Tongue (tissue), 2 donors: ENCODE measurements around the gene EGLN1. TPM values are rescaled to one million over a fixed set of nuclear protein-coding genes. Genes with fewer than 3 reads are reported as not detected.
A peak's percentile ranks its signal among the peaks of the same experiment; 100 is the strongest.
"Not testable (repeated sequence)": the region's sequence is repeated elsewhere in the genome, so short reads cannot be mapped to it uniquely, and the experiment has no call there.

Experiments
- DNase-seq: peaks from one replicate; pipeline ENCODE4 v3.0.0-alpha.2; 2015
- total RNA-seq: library from RNA; depleted of rRNA; stranded (reverse); fragments of >200 nt; gene quantifications from one replicate; pipeline ENCODE4 v1.2.3, GENCODE V29; 2014

Gene EGLN1
- total RNA-seq, 1 donor from 2014 or later: 91.9 TPM

DNA sequence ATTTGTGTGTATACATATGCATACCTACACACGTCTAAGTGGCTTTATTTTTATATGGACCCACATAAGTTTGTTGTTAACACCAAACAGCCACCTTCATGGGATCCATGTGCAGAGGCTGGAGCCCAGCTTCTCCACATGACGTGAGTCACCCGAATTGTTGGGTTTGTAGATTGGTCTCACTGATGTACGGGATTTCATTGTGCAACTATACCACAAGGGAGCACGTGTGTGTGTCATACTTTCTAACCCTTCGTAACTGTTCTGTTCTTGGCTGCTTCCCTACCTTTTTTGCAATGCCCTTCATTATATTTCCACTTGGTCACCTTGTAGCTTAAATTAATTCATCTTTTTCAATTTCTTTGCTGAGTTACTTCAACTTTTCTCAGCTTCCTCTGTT is 63.0 kb downstream of the EGLN1 start:
- no peak for DNase-seq

DNA sequence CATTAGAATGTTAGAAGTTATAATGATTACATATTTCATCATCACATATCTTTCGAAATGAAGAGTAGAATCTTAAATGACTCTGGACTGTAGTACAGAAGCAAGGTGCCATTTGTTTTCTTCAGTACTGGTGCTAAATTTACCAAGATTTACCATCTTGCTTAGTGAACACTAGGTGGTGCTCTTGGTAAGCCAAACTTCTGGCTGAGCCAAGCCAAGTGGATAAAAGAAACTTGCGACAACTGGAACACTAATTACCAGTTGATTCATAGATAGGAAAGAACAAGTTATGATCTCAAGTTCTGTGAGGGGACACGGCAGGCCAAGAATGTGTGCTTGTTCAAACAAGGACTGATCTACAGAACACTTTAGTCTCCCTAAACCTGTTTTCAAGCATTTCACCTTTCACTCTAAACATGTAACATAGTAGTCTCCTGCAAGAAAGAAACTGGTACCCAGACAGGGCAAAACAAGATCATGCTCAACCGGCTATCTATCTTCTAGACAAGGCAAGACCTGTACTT is 64.2 kb downstream of the EGLN1 start:
- DNase-seq: peak; percentile 82

DNA sequence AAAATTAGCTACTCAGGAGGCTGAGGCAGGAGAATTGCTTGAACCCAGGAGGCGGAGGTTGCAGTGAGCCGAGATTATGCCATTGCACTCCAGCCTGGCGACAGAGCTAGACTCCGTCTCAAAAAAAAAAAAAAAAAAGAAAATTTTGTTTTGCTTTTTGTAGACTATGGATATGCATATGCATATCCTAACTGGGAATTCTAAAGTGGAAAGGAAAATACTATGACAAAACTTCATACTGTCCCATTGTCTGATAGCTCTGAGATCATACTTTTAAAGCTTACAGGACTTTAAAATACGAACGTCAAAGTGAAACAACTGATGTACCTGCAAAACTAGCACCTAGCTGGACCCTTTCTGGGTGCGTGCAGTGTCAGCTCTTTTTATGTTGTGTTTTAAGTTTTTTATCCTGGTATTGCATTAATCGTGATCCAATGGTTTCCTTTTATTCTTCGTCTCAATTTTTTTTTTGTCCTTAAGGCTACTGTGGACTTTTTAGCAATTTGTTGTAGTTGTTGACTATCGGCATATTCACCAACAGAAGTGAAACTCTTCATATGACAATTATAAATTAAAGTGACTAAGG is 64.8 kb downstream of the EGLN1 start:
- DNase-seq: no peak

DNA sequence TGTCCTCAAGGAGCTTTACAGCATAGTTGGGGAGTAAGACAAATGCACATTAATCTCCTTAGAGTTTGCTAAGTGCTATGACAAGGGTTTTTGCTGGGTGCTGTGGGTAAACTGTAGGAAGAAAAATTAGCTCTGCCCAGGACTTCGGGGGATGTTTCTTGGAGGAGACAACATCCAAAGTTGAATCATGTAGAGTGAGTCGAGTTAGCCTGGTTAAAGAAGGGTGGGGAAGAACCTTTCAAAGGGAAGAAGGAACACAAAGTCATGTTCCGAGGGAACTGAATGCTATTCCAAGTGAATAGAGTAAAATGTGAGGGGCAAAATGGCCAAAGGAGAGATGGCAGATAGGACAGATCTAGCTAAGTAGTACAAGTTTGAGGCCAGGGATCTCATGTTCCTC is 66.9 kb downstream of the EGLN1 start:
- DNase-seq: no peak

DNA sequence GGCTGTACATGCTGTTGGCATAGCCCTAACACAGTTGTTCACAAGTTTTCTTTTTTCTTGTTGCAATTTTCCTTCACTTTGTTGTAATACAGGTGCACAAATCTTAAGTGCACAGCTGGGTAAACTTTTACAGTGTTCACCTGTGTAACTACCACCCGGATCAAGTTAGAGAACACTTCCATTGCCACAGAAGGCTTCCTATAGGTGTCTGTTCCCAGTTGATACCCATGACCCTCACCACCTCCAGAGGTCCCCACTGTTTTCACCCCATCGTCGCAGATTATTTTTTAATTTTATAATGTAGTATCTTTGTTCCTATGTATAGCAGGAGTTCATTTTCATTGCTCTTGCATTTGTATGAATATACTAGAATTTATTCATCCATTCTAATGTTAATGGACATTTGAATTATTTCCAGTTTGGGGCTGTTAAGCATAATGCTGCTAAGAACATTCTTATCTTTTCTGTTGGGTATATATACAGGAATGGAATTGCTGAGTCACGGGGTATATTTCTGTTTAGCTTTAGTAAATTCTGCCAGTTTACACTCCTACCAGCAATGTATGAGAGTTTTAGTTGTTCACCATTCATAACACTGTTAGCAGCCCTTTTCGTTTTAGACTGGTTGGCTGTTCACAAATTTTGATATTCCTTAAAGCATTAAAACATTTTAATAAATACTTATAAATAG is 67.6 kb downstream of the EGLN1 start:
- DNase-seq: no peak

DNA sequence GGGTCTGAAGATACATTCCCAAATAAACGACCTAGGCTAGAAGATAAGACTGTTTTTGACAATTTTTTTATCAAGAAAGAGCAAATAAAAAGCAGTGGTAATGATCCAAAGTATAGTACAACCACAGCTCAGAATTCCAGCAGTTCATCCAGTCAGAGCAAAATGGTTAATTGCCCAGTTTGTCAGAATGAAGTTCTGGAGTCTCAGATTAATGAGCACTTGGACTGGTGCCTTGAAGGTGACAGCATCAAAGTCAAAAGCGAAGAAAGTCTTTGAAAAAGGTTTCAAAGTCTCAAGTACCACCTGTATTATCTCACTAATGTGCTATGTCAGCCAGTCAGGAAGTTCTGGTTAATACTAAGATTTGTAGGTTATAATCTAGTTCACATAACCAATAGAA is 69.0 kb downstream of the EGLN1 start:
- no peak for DNase-seq

DNA sequence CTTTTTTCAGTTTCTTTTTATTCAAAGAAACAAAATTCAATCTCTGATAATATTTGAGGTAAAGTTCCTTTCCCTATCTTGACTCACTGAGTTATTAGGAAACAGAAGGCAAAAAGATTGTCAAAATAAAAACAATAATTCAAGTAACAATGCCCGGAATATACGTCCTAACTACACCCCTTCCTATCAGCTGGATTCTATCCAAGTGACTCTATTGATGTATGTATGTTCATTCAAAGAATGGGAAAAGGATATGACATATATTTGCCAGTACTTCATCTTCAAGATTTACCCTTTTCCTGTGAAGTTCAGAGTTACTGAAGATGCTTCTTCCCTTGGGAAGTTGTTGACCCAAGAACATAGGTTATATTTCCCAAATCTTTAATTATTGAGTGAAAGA is 70.3 kb downstream of the EGLN1 start:
- DNase-seq: no peak

DNA sequence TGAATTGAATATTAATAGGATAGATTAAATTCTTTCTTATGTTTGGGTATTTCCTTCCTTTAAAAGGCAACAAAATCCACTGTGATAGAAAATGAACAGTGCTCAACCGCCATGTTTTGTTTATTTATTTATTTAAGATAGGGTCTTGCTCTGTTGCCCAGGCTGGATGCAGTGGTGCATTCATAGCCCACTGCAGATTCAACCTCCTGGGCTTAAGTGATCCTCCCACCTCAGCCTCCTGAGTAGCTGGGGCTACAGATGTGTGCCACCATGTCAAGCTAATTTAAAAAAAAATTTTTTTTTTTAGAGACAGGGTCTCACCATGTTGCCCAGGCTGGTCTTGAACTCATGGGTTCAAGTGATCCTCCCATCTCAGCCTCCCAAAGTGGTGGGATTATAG is 73.2 kb downstream of the EGLN1 start:
- DNase-seq: not testable (repeated sequence)

DNA sequence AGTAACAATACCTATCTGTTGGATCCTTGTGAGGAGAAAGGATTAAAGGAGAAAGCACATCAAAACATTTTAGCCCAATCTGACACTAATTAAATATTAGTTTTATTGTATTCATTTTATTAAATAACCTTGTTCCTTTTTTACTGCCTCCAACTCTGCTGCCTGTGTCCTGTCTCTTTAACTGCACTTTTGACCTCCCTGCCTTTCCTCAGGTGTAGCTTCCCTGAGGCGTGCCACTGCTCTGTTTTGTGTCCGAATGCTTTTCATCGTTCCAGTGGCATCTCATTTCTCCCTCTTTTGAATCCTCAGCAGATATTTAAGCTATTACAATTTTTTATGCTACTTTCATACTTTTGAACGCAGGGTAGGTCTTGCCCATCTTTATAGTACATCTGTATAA is 73.6 kb downstream of the EGLN1 start:
- DNase-seq: no peak

DNA sequence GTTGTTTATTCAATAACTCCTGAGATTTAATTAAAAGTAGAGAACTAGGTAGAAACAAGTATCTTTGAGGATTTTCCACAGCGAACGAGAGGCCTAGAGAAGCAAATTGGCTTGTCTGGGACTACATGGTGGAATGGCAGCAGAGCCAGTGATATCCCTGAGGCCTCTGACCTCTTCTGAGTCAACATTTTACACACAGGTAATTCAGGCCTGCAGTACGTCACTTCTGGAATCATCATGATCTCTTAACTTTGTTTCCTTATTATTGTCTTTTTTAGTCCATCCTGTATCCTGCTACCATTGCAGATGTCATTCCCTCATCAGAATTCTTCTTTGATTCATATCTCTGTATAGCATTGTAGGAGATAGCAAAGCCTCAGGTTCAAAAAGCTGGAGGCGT is 74.1 kb downstream of the EGLN1 start:
- DNase-seq: no peak

DNA sequence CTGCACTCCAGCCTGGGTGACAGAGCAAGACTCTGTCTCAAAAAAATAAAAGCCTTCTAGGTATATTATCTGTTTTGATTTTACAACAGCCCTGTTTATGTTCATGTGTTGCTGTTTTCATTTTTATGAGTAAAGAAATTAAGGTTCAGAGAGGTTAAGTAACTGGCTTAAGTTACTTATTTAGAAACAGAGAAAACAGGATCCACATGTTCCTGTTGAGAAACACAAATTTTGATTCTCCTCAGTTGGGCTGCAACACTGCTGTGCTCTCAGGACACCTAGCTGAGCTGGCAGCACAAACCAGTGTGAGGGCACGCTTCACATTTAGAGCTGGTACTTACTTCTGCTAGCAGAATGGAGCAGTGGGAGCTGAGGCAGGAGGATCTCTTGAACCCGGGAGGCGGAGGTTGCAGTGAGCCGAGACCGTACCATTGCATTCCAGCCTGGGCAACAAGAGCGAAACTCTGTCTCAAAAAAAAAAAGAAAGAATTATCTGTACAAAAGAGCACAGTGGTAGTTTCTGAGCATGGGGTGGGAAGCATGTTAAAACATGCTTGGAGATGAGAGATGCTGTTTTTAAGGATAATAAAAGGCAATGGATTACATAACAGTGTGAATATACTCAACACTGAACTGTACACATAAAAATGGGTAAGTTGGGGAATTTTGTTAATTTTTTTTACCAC is 81.6 kb downstream of the EGLN1 start:
- DNase-seq: no peak

DNA sequence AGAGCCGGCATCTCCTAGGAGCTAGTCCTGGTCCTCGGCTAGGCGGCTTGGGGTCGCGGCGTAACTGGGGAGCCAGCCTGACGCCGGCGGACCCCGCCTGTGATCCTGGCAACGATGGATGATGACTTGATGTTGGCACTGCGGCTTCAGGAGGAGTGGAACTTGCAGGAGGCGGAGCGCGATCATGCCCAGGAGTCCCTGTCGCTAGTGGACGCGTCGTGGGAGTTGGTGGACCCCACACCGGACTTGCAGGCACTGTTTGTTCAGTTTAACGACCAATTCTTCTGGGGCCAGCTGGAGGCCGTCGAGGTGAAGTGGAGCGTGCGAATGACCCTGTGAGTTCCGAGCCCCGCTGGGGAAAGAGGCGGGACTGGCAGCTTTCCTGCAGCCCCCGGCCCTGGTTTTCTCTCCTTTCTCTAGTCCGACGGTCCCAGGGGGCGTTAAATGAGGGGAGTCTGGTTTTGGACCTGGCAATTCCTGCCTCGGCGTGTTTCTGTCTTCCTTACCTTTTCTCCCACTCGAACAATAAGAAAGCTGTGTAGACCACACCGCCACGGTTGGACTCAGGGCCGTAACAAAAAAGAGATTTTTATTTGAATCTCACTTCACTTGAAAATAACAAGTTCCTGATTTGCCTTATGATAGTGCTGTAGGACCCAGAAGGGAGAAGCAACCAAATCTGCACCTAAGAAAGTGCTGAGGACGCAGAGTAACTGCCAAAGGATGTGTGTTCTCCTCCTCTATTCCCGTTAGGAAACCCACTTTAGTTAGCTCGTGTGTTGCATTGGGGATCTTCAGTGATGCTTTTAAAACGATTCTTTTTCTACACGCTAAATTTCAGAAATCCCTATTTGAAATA is 83.6 kb downstream of the EGLN1 start, which contains the start of gene SPRTN:
TSS of gene SPRTN (plus strand) at position 24 of the 859 bp plus-strand sequence. CDS start at position 115, 91 bp downstream.
- peak; percentile 38 for DNase-seq

DNA sequence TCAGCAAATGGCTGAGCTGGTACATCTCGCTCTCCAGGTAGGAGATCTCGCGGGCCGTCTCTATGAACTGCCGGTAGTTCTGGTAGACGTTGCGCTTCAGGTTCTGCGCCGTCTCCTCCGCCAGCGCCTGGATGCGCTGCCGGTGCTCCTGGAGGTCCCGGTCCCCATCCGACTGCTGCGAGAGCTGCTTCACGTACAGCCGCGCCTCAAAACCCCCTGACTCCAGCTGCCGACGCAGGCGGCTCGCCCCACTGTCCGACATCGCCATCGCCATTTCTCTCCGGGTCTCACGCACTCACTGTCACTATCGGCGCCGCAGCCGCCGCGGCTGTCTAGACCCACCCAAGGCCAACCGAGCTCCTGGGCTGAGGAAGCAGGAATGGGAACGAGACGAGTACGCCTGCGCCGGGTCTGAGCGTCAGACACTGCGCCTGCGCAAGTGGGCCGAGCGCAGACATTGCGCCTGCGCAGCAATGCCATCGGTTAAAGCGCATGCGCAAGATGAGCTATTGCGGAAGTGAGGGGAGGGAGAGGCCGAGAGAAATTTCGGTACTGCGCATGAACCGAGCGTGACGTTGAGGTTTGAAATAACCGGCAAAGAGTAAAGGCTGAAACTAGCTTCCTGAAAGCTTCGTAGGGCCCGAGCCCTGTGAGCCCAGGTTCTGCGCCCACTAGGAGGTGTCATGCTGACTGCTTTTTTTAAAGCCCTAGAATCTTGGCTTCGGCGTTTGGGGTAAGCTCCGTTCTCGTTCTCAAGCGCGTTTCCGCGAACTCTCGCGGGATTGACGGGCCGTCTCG is 84.4 kb downstream of the EGLN1 start, which contains the start of gene EXOC8:
TSS of gene EXOC8 (minus strand) at position 381 of the 798 bp plus-strand sequence. CDS start at position 274, 107 bp downstream.
- peak; percentile 100 for DNase-seq

DNA sequence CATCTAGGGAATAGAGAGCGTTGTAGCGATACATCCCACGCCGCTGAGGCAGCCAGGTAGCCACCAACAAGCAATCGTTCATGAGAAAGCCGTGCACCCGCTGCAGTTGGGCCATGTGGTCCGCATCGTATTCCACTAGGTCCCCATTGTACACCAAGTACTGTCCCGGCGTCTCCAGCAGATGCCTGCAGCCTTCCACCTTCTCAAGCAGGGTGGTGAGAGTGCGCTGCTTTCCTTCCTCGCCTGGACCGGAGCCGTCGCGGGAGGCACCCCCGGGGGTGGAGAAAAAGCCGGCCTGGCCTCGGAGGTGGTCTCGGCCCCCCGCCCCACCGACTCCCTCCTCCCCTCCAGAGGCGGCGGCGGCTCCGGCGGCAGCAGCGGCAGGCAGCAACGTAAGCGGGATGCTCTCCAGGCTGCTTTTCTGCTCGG is 85.0 kb downstream of the EGLN1 start:
- DNase-seq: no peak

DNA sequence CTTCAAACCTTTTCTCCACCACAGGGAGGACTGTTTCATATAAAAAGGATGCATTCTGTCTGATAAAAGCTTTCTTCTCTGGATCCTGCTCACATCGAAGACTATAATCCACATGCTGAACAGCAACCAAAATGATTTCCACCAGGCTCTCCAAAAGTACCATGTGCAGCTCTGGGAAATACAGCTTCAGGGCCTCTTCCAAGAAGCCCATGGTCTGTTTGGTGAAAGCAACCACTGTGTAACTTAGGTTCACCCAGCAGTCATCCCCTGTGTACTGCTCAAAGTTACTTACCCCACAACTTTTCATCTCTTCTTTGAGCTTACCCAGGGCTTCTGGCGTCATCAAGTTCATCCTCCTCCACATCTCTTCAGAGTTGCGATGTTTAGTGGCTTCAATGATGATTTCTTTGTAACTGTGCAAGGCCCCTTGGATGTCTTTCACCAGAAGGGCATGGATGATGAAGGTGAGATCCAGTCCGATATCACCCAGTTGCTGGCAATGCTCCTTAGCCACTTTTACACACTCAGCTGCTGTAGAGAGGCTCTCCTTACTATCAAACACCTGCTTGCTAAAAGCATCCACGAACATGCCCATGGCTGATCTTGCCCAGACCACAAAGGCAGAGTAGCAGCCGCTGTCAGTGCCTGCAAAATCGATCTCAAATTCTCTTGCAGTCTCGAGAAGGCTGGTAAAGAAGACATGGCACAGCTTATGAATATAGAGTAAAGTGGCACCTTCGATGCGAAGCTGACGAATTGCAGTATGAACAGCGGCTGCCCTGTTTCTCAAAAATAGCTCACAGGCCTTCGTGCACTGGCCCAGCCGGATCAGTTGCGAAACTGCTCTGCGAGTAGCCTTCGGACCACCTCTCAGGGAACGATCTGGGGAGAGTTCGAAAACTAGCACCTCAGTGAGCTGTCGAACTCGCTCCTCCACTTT is 86.2 kb downstream of the EGLN1 start:
- DNase-seq: no peak

DNA sequence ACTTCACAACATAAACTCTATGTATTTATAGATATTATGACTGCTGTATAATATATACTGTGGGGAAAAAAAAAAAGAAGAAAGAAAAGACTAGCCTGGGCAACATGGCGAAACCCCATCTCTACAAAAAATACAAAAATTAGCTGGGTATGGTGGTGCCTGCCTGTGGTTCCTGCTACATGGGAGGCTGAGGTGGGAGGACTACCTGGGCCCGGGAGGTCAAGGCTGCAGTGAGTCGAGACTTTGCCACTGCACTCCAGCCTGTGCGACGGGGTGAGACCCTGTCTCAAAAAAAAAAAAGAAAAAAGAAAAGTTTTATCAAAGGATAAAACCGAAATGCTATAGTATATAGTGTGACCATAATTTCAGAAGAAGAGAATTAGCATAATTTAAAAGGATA is 87.1 kb downstream of the EGLN1 start:
- DNase-seq: no peak

DNA sequence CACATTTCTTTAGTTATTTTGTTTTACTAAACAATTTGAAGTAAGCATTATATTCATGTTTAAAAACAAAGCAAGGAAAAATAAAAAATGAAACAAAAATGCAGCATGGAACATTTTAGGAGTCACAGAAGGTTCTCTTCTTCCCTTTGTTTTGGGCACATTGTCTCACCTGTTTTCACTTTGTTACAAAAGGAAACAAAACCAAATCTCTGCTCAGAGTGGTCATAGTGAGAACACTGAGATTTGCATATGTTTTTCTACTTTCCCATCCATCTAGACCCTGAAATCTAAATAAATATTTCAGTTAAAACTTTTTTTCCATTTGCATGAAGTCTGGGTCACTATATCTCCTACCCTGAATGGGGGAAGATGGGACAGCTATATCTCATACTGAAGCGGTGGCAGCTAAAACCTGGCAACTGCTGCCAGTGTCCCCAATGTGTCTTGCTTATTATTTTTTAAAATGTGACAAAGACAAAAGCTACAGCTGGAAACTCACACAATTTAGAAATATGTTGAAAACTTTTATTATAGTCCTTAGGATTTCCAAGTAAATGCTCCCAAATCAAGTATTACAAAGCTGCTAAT is 87.9 kb downstream of the EGLN1 start:
- DNase-seq: no peak

DNA sequence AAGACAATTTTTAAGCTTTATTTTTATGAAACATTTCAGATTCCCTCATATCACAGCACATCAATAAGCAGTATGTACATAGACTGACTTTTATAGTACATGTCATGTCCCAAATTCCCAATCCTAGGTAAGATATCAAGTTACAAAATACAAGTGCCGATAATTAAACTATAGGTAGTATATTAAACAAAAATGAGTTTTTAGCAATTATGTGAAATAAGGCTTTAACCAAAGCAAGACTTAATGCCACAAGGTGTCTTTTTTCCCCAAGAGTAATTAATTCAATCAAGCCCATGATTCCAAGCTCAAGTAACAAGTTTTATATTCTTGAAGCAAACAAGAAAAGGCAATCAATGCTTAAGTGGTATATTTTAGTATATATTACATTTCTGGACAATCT is 89.3 kb downstream of the EGLN1 start:
- no peak for DNase-seq

DNA sequence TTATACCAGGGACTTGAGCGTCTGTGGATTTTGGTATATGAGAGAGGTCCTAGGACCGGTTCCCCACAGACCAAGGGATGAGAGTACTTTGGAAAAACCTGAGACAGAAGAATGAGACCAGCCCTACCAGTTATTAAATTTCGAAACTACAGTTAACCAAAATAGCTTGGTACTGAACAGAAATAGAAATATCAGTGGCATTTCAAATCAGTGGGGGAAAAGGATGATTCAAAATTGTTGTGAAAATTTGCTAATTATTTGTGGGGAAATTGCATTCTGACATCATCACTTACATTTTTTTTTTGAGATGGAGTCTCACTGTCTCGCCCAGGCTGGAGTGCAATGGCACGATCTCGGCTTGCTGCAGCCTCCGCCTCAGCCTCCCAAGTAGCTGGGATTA is 92.6 kb downstream of the EGLN1 start:
- DNase-seq: no peak

DNA sequence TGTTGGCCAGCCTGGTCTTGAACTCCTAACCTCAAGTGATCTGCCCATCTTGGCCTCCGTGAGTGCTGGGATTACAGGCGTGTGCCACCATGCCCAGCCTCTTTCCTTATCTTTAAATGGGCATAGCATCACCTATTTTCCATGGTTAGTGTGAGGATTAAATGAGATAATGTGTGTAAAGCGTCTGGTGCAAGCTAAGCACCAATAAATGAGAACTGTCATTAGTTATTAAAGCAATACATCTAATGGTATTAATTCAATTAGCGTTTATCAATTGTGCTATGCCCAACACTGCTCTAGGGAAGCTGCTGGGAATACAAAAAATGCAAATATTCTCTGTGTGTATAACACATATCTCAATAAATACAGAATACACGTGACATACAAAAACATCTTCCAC is 94.5 kb downstream of the EGLN1 start:
- DNase-seq: no peak
